GM12801 (cell line): ENCODE data around the gene MYBPC1.

Source experiments
- TF ChIP-seq, protein P1 (sequence below): IDR thresholded peaks from one replicate; pipeline ENCODE4 v1.5.1; 2011; ENCODE audit warnings: control low read depth; ENCODE audit not compliant: insufficient read length; ENCODE audit errors: extremely low read depth

Gene MYBPC1

DNA sequence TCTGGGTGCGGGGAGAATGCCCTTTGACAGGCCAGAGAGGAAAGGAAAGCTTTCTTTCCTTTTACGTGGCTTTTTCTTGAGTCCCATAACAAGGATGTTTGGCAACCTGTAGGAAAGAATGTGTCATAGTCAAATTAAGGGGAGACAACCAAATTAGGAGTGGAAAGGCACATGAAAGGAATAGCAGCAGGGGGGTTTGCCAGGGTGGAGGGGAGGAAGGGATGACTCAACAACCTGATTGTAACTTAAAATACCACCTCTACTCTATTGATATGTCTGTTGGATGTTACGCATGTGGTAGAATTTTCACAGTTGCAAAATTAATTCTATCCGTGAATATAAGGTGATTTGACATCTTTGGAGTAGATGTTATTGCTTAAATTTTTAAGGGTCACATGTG lies 28.5 kb upstream of the MYBPC1 start:
- TF ChIP-seq, protein P1, sequence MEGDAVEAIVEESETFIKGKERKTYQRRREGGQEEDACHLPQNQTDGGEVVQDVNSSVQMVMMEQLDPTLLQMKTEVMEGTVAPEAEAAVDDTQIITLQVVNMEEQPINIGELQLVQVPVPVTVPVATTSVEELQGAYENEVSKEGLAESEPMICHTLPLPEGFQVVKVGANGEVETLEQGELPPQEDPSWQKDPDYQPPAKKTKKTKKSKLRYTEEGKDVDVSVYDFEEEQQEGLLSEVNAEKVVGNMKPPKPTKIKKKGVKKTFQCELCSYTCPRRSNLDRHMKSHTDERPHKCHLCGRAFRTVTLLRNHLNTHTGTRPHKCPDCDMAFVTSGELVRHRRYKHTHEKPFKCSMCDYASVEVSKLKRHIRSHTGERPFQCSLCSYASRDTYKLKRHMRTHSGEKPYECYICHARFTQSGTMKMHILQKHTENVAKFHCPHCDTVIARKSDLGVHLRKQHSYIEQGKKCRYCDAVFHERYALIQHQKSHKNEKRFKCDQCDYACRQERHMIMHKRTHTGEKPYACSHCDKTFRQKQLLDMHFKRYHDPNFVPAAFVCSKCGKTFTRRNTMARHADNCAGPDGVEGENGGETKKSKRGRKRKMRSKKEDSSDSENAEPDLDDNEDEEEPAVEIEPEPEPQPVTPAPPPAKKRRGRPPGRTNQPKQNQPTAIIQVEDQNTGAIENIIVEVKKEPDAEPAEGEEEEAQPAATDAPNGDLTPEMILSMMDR, result no peak

- TF ChIP-seq, protein P1, result no peak
Measured at GRCh38 chr12:101567918-101568317, 26.9 kb upstream of the MYBPC1 start.

- TF ChIP-seq, protein P1, result no peak
Measured at GRCh38 chr12:101570047-101570446, 24.7 kb upstream of the MYBPC1 start.

- TF ChIP-seq, protein P1, result no peak
Measured at GRCh38 chr12:101571105-101571504, 23.7 kb upstream of the MYBPC1 start.

- TF ChIP-seq, protein P1, result no peak
Measured at GRCh38 chr12:101573743-101574142, 21.0 kb upstream of the MYBPC1 start.

- TF ChIP-seq, protein P1, result no peak
Measured at GRCh38 chr12:101578417-101578816, 16.4 kb upstream of the MYBPC1 start.

DNA sequence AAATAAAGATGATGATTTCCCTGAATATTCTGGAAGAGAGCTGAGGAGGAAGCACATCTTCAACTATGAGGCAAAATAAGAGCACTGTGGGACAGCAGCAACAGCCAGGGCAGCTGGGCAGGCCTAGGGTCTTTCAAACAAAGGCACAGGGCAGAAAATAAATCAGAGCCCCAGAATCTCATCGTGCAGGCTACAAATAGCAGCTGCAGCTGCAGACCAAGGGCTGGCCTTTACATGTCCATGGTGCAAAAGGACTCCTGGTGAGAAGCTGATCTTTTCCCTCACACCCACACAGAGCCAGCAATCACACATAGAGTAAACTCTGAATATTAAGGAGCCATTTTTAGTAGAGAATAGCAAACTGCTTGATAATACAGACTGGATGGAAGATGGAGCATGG lies 13.6 kb upstream of the MYBPC1 start:
- TF ChIP-seq, protein P1, result no peak

DNA sequence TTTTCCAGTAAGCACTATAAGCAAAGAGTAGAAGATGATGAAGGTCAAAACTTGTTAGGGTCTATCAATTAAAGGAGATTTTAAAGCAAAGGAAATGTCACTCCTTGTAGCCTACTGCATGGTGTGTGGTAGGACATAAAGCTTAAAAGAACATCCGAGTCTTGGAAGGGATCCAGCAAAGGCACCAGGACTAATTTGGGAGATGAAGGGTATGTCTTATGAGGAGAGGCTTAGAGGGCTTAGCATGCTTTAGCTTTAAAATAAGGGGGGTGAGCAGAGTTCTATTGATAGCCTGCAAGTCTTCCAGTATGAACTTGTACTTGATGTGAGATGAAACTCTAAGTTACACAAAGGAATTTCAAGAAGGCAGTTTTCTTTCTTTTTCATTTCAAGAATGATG lies 11.8 kb upstream of the MYBPC1 start:
- TF ChIP-seq, protein P1, result no peak
